HG02840 (cell line): Measurements from ENCODE around the gene ACOT7.
"Not testable (repeated sequence)": the region's sequence is repeated elsewhere in the genome, so short reads cannot be mapped to it uniquely, and the experiment has no call there.

Source experiments
- ATAC-seq: cut with Tn5 transposase; IDR thresholded peaks from one replicate; pipeline ENCODE4 v1.9.1; 2021; ENCODE audit warnings: mild to moderate bottlenecking, moderate library complexity, moderate number of reproducible peaks; ENCODE audit not compliant: unreplicated experiment, low FRiP score

The ACOT7 gene

DNA sequence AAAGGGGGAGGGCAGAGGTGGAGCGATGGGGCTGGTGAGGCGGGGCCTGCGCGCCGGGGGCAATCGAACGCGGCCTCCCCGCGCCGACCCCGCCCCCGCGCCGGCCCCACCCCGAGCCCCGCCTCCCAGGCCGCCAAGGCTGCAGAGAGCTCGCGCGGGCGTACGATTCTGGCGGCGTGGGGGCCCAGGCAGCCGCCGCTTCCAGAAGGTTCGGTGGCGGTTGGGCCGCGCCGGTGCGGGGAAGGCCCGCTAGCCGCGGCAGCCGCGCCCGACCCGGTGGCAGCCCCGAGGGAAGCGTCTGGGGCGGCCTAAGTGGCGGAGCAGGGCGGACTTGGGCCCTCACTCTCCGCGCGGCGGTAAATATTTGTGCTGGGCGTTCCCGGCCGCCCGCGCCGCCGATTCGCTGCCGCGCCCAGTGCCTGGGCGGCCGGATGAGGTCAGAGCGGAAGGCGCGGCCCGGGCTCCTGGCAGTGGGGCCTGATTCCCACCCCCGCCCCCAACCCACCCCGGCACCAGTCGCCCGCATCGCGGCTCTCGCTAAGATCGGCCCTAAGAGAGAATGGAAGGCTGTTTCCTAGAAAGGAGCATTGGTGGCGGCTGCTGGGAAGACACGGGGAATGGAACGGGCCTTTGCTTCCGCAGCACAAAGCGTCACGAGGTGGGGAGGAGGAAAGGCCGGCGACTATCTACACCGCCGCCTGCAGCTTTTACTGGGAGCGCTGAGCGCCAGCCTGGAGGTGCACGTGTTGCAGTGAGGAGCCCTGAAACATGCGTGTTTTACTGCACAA is at the start of gene ACOT7:
Gene ACOT7 (minus strand): TSS at position 368 of the 788 bp plus-strand sequence. CDS start 368 bp downstream, outside the sequence.
- peak; percentile 81 for ATAC-seq

- ATAC-seq = no peak
Measured at GRCh38 chr1:6441586-6441985, 48.0 kb upstream of the ACOT7 start.

DNA sequence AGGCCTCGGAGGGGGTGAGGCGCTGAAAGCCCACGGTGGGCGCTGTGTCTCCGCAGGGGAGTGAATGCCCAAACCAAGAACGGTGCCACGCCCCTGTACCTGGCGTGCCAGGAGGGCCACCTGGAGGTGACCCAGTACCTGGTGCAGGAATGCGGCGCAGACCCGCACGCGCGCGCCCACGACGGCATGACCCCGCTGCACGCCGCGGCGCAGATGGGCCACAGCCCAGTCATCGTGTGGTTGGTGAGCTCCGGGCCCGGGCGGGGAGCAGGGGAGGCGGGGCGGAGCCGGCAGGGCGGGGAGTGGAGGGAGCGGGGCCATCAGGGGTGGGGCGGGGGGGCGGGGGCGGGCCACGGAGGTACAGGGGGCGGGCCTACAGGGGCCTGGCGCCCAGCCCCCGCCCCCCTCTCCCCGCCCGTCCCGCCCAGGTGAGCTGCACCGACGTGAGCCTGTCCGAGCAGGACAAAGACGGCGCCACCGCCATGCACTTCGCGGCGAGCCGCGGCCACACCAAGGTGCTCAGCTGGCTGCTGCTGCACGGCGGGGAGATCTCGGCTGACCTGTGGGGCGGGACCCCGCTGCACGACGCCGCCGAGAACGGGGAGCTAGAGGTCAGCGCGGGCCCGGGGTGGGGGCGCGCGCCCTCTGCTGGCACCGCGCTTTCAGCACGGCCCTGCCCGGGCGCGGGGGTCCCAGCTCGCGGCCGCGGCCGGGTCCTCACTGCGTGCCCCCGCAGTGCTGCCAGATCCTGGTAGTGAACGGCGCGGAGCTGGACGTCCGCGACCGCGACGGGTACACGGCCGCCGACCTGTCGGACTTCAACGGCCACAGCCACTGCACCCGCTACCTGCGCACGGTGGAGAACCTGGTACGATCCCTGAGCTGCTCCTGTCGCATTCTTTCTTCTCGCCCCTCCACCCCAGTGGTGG is 46.9 kb upstream of the ACOT7 start:
- no peak for ATAC-seq

GRCh38 chr1:6438047-6438525 is 44.5 kb upstream of the ACOT7 start:
- ATAC-seq = no peak

- ATAC-seq = not testable (repeated sequence)
Measured at GRCh38 chr1:6437012-6437700, 43.6 kb upstream of the ACOT7 start.

DNA sequence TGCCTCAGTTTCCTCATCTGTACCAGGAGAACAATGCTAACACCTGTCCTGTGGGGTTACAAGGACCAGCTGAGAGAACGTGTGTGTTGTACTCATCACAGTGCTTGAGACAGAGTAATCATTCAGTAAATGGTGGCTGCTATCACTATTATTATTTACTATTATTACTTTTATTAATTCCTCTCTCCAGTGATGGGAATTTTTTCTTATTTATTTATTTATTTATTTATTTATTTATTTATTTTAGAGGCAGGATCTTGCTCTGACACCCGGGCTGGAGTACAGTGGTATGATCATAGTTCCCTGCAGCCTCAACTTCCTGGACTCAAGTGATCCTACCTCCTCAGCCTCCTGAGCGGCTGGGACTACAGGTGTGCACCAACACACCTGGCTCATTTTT is 42.7 kb upstream of the ACOT7 start:
- ATAC-seq = not testable (repeated sequence)

- ATAC-seq = no peak
Measured at GRCh38 chr1:6435547-6435946, 42.0 kb upstream of the ACOT7 start.

- ATAC-seq = no peak
Measured at GRCh38 chr1:6435129-6435528, 41.6 kb upstream of the ACOT7 start.

- no peak for ATAC-seq
Measured at GRCh38 chr1:6434186-6434585, 40.6 kb upstream of the ACOT7 start.

DNA sequence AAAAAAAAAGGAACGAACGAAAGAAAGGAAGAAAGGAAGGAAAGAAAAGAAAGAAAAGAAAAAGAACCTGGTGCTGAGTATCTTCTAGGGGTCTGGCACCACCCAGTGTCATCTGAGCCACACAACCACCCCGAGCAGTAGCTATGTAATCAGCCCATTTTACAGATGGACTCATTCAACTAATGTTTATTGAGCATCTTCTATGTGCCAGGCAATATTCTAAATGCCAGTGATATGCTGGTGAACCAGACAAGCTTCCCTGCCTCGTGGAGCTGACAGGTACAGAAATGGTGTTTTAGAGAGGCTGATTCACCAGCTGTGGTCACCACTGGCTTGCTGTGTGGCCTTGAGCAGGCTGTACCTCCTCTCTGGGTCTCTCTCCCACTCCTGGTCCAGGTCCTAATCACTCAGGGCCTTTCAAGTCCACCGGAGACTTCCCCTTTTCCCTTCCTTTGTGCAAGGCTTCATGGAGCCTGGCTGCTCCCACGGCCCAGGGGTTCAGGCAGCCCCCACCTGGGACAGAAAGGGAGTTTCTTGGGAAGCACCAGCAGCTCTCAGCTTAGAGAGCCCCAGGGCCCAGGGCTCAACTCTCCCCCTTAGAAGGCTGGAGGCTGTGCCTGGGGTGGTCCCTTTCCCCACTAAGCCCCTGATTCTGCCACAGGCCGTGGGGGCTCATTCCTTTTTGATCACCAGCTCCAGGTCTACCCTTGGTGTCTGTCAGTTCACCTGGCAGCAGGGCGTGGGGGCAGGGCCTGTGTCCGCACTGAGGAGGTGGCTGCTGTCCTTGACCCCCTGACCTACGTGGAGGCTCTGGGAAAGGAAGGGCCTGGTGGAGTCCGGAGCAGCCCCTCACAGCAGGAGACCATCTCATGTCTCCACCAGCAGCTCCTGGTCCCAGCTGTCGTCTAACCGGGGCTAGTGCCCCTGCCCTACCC is 38.3 kb upstream of the ACOT7 start:
- not testable (repeated sequence) for ATAC-seq

DNA sequence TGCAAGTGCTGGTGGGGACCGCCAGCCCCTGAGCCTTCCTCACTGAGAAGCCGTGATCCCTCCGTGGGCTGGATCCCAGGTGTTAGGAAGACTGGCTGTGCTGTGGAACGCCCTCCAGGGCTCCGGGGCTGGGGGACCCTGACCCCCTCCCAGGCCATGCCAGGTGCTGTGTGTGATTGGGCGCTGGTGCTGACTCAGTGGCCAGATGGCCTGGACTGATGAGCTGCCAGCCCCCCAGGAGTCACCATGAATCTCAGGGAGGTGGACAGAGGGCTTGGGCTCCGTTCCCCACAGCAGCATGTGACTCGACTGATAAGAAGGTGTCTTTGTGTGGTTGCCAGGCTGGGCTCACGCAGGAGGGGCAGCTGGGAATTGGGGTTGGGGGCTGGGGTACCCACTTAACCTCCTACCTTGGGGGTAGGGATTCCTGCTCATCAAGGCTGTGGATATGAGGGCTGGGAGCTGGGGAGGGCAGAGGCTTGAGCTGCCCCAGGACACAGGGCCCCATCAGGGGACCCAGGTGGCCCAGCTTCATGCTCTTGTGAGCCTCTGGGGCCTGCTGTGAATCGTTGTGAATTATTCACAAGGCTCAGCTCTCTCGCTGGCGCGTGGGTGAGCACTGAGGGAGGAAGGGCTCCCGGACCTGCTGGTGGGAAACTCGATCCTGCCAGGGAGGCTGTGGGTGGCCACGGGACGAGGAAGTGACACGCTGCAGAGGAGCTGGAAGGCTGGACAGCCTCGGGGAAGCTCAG is 36.3 kb upstream of the ACOT7 start:
- ATAC-seq = not testable (repeated sequence)

DNA sequence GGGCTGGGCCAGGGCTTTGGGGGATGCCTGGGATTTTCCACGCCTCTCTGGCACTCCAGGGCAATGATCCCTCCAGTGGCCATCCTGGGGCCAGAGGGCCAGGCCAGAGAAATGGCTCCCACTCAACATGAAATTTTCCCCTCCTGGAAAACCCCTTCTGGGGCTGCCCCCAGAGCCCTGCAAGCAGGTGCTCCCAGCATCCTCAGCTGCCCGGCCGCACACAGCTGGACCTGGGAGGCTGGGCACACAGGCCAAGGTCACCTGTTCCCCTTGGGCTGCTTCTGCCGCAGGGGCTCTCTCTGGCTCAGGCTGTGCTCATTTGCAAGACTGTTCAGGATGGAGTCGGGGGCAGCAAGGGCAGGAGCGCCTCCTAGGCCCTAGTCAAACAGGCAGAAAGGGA is 34.9 kb upstream of the ACOT7 start:
- not testable (repeated sequence) for ATAC-seq

DNA sequence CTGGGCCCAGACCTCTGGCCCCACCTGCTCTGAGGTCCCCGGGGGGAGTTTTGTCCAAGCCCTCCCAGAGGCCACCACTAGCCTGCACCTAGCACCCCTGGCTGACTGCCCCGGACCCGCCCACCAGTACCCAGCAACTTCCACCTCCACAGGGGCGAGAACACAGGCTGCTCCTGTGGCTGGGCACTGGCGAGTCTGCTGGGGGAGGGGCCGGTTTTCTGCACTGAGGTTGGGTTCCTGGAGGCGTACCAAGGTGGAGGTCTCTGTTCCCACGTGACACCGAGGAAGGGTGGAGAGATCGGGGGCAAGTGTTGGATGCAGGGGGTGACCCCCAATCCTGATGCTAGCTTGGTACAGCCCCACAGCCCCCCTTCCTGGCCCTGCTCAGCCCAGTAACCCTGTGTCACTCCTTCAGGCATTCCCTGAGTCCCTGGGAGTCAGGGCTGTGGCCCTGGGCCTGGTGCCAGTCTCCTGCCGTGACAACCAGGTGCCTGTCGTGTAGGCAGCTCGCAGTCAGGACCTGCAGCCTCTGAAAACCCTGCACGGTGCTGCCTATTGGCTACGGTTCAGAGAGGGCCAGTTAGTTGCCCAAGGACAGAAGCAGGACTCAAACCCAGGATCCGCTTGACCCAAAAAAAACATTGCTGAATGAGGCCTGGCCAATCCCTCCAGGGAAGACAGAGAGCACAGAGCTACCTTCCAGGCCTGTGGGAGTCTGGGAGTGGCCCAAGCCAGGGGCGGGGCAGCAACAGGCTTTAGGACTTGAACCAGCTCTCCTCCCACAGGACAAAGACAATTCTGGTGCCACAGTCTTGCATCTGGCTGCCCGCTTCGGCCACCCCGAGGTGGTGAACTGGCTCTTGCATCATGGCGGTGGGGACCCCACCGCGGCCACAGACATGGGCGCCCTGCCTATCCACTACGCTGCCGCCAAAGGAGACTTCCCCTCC is 34.1 kb upstream of the ACOT7 start:
- no peak for ATAC-seq

GRCh38 chr1:6426972-6427350 is 33.4 kb upstream of the ACOT7 start:
- ATAC-seq = no peak

DNA sequence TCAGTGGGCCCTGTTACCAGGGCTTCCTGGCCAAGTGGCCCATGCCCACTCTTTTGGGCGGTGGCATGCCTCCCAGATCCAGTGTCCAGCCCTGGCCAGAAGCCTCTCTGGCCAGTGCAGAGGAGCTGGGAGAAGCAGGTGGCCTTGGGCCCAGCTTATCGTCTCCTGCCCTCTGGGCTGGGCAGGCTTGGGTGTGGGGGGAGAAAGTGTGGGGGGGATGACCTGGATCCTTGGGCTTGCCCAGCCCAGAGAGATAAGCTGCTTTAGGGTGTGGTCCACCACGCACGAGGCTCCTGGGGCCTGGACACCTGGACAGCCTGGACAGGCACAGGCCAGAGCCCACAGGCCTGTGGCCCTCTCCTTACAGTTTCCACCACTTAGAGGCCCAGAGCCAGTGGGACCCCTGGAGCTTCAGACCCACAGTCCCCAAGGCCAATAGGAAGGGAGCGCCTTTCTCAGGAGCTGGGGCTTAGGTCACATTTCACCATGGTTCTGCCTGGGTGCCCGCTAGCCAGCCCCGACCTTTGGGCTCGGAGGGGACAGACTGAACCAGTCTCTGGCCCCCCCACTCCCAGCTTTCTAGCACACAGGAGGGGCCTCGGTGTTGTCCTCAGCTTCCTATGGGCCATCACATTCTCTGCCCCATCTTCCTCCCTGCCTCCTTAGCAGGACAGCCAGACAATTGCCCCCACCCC is 32.9 kb upstream of the ACOT7 start:
- no peak for ATAC-seq

DNA sequence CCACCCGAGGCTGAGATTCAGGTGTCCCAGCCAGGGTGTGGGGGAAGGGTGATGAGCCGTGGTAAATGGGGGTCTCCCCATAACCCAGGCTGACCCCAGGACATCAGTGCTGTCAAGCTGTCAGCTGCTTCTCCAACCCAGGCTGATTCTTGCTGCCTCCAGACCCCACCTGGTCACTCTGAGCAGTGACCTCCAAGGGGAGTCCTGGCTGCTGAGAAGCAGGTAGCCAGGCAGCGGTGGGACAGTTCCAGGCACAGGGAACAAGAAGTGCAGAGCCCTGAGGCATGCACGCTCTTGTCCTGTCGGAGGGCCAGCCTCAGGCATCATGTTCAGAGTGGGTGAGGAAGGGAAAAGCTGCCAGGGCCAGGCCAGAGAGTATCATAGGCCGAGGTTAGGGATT is 32.1 kb upstream of the ACOT7 start:
- ATAC-seq = no peak
